NCI-H1417 (cell line): ENCODE data around the gene PRELID3B.
"Not testable (repeated sequence)": the region's sequence is repeated elsewhere in the genome, so short reads cannot be mapped to it uniquely, and the experiment has no call there.

Experiments
- DNase-seq, 3 experiments: peaks; one replicate each; lab custom pipeline; 2025; lab: John Stamatoyannopoulos, UW

The PRELID3B gene

GRCh38 chr20:59026904-59027740, 15.5 kb downstream of the PRELID3B start:
- DNase-seq, result no peak

GRCh38 chr20:59025511-59025910, 17.1 kb downstream of the PRELID3B start:
- no peak for DNase-seq

- no peak for DNase-seq
Observed at GRCh38 chr20:59025086-59025485, 17.5 kb downstream of the PRELID3B start.

- DNase-seq, result no peak
Observed at GRCh38 chr20:59024111-59024530, 18.5 kb downstream of the PRELID3B start.

- no peak for DNase-seq
Observed at GRCh38 chr20:59023616-59024015, 19.0 kb downstream of the PRELID3B start.

- DNase-seq, result no peak
Observed at GRCh38 chr20:59022754-59023153, 19.8 kb downstream of the PRELID3B start.

- no peak for DNase-seq
Observed at GRCh38 chr20:59020938-59021551, 21.5 kb downstream of the PRELID3B start.

GRCh38 chr20:59019217-59019616, 23.4 kb downstream of the PRELID3B start, which contains the start of gene TUBB1:
Gene TUBB1, plus strand, starts transcription at chr20:59019429. Its CDS starts 94 bp downstream, at chr20:59019523.
- DNase-seq, result no peak

GRCh38 chr20:59018817-59019216, 23.8 kb downstream of the PRELID3B start:
- DNase-seq, result no peak

- DNase-seq, result no peak
Observed at GRCh38 chr20:59017493-59018231, 24.9 kb downstream of the PRELID3B start.

- no peak for DNase-seq
Observed at GRCh38 chr20:59016795-59017492, 25.6 kb downstream of the PRELID3B start.

- no peak for DNase-seq
Observed at GRCh38 chr20:59015812-59016711, 26.5 kb downstream of the PRELID3B start.

GRCh38 chr20:59015411-59015810, 27.2 kb downstream of the PRELID3B start:
- DNase-seq, result no peak

GRCh38 chr20:59014680-59015389, 27.8 kb downstream of the PRELID3B start:
- DNase-seq, result no peak

- DNase-seq, result no peak
Observed at GRCh38 chr20:59013959-59014608, 28.5 kb downstream of the PRELID3B start.

- DNase-seq, result no peak
Observed at GRCh38 chr20:59013031-59013951, 29.3 kb downstream of the PRELID3B start.

GRCh38 chr20:59011874-59012157, 30.8 kb downstream of the PRELID3B start:
- not testable (repeated sequence) for DNase-seq

- no peak for DNase-seq
Observed at GRCh38 chr20:59010995-59011873, 31.4 kb downstream of the PRELID3B start.
